Muscle of back (tissue), 11 donors: ENCODE results near the gene PITPNB. TPM values are rescaled to one million over a fixed set of nuclear protein-coding genes. Genes with fewer than 3 reads are reported as not detected.

Experiments used
- DNase-seq, 3 donors: peaks; one replicate each; pipeline versions ENCODE4 v3.0.0 to v3.0.0-alpha.2; 2013
- polyA plus RNA-seq, 10 donors: library from polyadenylated mRNA; unstranded; fragments of 120-200 nt; gene quantifications; one replicate each; pipeline ENCODE4 v1.2.1, GENCODE V29; 2013; ENCODE audit not compliant: insufficient read length in 10 of 10

Gene PITPNB
- polyA plus RNA-seq, 10 donors: 36.6 to 53.6 (median 44.7) TPM

- DNase-seq: no peak
Measured at GRCh38 chr22:27925331-27925730, 6.3 kb upstream of the PITPNB start.

- peak; percentile 75 to 91 (median 80) for DNase-seq
Measured at GRCh38 chr22:27919942-27920755, 1.1 kb upstream of the PITPNB start.

- peak; percentile 28 to 86 (median 68) for DNase-seq
Measured at GRCh38 chr22:27918341-27919221, 475 bp downstream of the PITPNB start.

- DNase-seq: no peak
Measured at GRCh38 chr22:27915986-27916385, 3.1 kb downstream of the PITPNB start.

- DNase-seq: no peak
Measured at GRCh38 chr22:27913162-27913741, 5.8 kb downstream of the PITPNB start.

- DNase-seq: no peak
Measured at GRCh38 chr22:27912101-27912500, 7.0 kb downstream of the PITPNB start.

- no peak for DNase-seq
Measured at GRCh38 chr22:27911330-27911729, 7.7 kb downstream of the PITPNB start.

- no peak for DNase-seq
Measured at GRCh38 chr22:27906241-27906640, 12.8 kb downstream of the PITPNB start.

GRCh38 chr22:27905653-27906052 lies 13.4 kb downstream of the PITPNB start:
- no peak for DNase-seq

GRCh38 chr22:27903805-27904473 lies 15.1 kb downstream of the PITPNB start:
- DNase-seq: no peak

GRCh38 chr22:27900153-27900552 lies 18.9 kb downstream of the PITPNB start:
- DNase-seq: no peak

- no peak for DNase-seq
Measured at GRCh38 chr22:27896245-27896644, 22.8 kb downstream of the PITPNB start.

- no peak for DNase-seq
Measured at GRCh38 chr22:27895600-27895999, 23.5 kb downstream of the PITPNB start.

- no peak for DNase-seq
Measured at GRCh38 chr22:27892811-27893210, 26.2 kb downstream of the PITPNB start.

- no peak for DNase-seq
Measured at GRCh38 chr22:27892064-27892463, 27.0 kb downstream of the PITPNB start.

- no peak for DNase-seq
Measured at GRCh38 chr22:27888310-27888709, 30.7 kb downstream of the PITPNB start.

GRCh38 chr22:27886843-27887151 lies 32.3 kb downstream of the PITPNB start:
- DNase-seq: no peak

GRCh38 chr22:27885977-27886842 lies 32.8 kb downstream of the PITPNB start:
- DNase-seq: peak; percentile 38 to 76 (median 58)

GRCh38 chr22:27883656-27884350 lies 35.3 kb downstream of the PITPNB start:
- DNase-seq: no peak
